NOMO-1 treated with dmso at 0.1 percent for 144 hours (cell line): ENCODE measurements around the gene GNG12.

Experiments
- DNase-seq: peaks from one replicate; lab custom pipeline; 2025; ENCODE audit not compliant: unreplicated experiment; lab: John Stamatoyannopoulos, UW

The GNG12 gene

GRCh38 chr1:67755619-67756018 is 77.6 kb downstream of the GNG12 start:
- no peak for DNase-seq

- DNase-seq, result no peak
Observed at GRCh38 chr1:67755160-67755559, 78.1 kb downstream of the GNG12 start.

DNA sequence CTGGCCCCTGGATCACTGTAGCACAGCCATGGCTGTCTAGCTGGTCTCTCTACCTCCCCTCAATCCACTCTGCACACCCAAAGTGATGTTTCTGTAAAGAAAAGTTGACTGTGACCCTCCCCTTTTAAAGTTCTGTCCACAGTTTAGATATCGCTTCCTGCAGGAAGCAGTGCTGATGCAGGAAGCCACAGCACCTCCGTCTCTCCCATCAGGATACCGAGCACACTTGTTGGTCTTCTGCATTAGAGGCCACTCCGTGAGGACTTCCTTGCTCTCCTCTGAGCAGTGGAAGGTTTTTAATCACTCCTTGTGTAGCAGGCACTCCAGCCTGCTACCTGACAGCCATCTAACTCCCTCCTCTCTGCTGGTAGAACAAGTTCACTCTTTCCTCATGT is 78.7 kb downstream of the GNG12 start:
- no peak for DNase-seq

DNA sequence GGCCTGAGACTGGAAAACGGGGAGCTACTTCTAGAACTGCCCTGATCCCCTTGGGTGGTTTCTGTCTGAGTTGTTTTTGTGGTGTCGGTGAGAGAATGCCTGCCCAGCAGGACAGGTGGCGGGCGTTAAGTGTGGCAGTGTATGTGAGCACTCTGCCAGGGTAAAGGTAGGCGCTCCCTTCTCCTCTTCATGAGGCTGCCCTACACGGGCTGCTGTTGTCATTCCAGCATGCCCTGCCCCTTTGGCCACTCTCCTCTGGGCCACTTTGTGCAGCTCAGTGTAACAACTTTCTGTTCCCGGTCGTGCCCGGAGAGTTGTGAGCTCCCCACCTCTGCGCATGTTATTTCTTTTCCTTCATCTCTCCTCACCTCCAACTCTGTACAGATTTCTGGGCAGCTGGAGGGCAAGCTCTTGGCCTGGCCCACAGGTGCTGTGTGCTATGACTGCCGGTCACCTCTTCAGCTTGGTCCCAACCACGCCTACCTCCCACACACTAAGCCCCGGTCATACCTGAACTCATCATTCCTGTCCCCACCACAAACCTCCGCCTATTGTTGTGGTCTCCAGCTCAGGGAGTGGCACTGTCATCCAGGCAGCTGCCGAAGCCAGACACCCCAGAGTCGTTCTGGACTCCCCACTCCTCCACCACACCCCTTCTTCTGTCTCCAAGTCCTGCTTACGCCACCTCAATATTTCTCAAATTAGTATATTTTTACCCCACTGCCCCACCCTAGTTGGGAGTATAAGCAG is 79.3 kb downstream of the GNG12 start:
- no peak for DNase-seq

DNA sequence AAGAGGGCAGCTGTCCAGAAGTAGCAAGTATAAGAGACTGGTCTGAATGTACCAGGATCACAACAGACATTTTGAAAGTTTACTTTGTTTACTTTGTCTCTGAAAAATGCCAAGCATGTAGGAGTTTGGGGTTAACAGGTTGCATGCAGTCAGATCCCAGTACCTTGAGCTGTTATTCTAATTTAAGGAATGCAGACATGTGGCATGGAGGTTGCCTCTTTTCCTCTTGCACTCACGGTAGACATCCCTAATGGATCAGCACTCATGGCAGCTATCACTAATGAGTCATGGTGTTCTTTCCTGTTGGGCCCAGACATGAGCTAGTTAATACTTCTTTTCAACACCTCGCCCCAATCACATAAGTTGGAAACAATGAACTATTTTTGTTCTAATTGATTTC is 81.0 kb downstream of the GNG12 start:
- DNase-seq, result no peak

GRCh38 chr1:67750691-67751054 is 82.6 kb downstream of the GNG12 start:
- no peak for DNase-seq

- DNase-seq, result no peak
Observed at GRCh38 chr1:67749844-67750690, 83.2 kb downstream of the GNG12 start.

DNA sequence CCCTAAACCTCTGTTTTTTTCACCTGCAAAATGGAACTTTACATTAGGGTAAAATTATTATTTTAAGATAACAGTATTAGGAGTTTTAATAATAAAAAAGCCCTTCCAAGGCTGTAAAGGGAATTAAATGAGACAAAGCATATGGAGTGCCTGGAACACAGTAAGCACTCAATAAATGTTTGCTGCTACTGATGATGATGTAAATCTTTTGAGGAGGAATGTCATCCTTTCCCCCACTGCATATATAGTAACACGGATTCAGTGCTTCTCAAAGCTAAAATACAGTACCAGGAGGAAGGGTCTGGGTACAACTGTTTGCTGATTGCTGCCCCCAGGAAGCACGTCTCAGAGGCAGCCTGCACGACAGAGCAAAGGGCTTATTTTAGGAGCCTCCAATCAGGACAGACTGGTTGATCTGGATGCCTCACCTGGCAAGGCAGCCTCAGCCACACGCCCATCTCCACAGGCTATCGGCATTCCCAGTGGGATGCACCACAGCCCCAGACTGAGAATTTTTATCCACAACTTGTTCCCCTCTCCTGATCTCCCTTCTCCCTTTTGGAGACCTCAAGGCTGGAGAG is 83.9 kb downstream of the GNG12 start:
- DNase-seq, result no peak

DNA sequence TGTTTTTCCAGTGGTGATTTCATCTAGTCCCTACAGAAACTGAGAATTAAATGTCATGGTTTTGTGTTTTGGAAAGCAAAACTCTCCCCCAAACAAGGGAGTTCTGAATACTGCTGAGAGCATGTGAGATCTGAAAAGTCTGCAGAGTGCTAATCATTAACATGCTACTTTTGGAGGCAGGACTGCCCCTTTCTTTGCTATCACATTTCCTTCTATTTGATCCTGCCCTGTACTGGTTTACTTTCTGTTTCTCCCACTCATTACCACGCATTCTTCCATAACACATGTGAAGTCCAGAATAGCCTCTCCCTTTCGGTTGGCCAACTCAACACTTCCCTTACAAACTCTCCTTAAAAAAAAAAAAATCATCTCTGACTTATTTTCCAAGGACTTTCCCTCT is 84.6 kb downstream of the GNG12 start:
- DNase-seq, result no peak

DNA sequence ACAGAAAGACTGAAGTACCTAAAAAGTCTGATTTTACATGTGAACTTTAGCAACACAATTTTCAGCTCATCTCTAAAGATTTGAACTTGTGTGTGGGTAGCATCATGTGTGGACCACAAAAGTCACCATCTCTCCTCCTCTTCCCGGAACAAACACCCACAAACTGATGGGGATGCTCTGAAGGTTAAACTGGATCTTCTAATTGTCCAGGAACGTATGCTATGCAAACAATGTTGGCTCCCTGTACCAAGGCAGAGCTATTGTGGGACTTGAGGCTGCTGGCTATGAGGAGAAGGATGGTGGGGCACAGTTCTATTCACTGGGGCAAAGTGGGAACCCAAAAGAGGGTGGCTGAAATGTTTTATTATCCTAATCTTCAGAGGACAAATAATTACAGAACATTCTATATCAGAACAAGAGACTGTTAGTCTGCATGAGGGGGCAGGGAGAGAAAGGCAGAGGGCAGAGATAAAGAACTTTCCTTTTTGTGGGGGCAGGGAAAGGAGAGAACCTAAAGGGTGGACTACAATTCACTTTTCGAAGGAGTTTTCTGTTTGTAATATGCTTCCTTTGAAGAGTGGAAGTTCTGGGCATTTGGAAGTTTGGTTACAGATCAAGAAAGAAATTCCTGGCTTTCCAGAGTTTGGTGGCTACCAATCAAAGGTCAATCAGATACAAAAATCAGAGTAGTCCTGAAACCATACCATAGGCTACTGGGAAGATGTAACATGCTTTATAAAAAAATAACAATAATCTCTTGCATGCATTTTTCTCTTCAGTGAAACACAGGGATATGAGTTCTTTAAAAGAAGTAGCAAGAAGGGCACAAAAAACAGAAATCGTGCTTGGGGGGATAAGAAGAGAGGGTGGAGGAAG is 85.4 kb downstream of the GNG12 start:
- DNase-seq, result no peak

DNA sequence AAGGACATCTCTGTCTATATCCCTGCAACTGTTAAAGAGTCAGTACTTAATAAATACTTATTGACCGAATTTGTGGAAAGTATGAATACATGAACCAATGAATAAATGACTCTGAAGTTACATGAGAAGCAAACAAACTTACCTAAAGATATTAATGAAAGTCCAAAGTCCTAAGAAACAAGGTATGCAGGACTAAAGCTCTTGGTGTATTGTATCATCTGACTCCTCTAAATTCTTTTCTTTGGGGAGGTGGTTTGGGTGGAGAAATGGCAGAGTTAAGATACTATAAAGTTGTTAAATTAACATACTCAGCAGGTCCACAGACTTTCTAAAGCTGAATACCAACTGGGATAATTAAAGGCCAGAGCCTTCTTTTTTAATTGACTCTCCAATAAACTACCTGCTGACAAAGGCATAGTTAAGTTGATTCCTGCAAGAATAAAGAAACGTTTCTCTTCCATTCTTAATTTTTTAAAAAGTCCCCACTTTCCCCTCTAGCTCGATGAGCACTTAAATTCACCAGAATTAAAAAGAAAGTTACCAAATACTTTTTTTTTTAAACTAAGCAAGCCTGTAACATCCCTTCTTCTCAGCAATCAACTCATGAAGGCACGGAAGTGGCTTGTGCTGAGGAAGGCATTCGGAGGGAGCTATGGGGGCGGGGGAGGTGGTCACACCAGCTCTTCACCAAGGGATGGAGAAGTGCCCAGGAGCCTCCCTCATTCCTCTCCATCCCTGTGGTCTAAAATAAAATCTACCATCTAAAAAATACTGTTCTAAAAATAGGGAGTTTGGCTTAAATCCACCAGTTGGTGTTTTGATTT is 87.2 kb downstream of the GNG12 start:
- no peak for DNase-seq

- no peak for DNase-seq
Observed at GRCh38 chr1:67743072-67743725, 90.1 kb downstream of the GNG12 start.

DNA sequence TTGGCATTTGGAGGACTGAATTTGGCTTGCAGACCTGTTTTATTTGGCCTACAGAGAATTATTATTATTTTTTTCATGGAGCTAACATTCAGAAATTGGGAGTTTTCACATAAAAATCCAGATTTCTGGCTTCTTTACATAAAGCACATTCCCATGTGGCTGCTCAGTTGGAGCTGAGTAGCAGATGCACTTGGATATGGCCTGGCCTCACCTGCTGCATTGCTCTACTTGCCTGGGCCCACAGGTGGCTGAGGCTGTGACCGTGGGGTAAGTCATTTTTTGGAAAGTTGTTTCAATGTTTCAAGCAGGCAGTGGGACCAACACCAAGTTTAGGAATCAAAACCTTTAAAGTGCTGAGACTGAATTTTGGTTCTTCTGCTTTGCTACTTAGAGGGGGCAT is 91.5 kb downstream of the GNG12 start:
- no peak for DNase-seq

DNA sequence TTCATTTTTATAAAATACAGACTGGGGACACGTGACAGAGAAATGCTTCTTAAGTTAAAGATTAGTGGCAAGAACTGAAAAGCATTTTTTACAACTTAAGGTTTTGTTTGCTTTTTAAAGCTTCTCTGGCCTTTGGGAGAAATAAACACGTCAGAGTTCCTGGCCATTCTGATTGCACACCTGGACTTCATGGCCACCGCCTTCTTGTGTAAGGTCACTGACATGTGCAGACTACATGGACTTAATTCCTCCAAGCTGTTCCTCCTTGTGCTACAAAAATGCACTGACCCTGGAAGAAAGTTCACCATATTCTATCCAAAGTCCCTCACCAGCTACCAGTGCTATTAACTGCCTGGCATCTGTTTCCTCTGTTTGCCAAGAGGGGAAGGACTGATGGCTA is 92.1 kb downstream of the GNG12 start:
- DNase-seq, result no peak

GRCh38 chr1:67740543-67740942 is 92.7 kb downstream of the GNG12 start:
- DNase-seq, result no peak

DNA sequence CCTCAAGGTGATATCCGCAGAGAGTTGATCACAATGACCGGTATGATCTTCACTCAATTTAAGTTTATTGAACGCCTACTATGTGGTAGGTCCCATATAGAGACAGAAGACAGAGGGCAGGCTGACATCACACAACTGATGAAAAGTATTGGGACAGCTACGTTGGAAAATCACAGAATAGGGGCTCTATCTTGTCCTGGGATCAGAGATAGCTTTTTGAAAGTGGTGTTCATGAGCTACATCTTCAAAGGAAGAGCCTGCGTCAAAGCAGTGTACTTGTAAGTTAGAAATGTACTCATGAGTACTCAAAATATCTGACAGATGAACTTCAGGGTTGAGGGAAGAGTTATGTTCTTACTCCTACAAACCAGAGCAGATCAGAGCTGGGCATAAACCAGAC is 93.9 kb downstream of the GNG12 start:
- no peak for DNase-seq

DNA sequence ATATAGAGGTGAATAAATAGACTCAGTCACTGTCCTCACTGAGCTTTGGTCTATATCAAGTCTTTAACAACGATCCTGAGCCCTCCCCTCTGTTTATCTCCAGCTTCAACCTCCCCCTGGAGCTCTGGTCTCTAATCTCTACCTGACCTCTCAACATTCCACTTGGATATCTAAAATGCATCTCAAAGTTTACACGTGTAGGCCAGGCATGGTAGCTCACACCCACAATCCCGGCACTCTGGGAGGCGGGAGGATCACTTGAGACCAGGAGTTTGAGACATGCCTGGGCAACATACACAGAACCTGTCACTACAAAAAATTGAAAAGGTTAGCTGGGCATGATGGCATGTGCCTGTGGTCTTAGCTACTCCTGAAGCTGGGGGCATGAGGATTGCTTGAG is 94.9 kb downstream of the GNG12 start:
- no peak for DNase-seq

DNA sequence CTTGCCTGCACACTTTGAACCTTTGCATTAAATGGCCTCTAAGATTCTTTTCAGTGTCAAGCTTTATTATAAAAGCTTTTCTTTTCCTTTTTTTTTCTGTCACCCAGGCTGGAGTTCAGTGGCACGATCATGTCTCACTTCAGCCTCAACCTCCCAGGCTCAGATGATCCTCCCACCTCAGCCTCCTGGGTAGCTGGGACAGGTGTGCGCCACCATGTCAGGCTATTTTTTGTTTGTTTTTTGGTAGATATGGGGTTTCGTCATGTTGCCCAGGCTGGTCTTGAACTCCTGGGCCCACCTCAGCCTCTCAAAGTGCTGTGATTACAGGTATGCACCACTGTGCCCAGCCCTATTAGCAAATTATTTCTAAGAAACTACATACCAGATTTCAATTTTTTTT is 95.4 kb downstream of the GNG12 start:
- DNase-seq, result no peak

GRCh38 chr1:67736750-67737149 is 96.5 kb downstream of the GNG12 start:
- no peak for DNase-seq
